Keratinocyte (primary cell): Measurements from ENCODE around the gene THSD7B. TPM values are rescaled to one million over a fixed set of nuclear protein-coding genes. Genes with fewer than 3 reads are reported as not detected.

Source experiments
- DNase-seq: peaks from one replicate; pipeline ENCODE4 v3.0.0-alpha.2; 2011; ENCODE audit warnings: low read depth, missing footprints, low spot score
- FAIRE-seq: peaks from 2 replicates; lab custom pipeline; 2011; peaks lifted over from hg19 to GRCh38; lab: Jason Lieb, UNC
- H2AFZ ChIP-seq: 2 replicates; pipeline ENCODE4 v1.6.0; 2012; ENCODE audit warnings: low read length, control low read depth, inconsistent platforms; ENCODE audit not compliant: control insufficient read depth
- H3K27ac ChIP-seq: 2 replicates; pipeline ENCODE4 v1.5.1; 2011; ENCODE audit warnings: low read length; ENCODE audit not compliant: control insufficient read depth, insufficient read depth
- H3K27me3 ChIP-seq: 3 replicates; pipeline ENCODE4 v1.6.0; 2011; ENCODE audit warnings: low read length; ENCODE audit not compliant: control insufficient read depth, insufficient read depth; ENCODE audit errors: extremely low read depth
- H3K36me3 ChIP-seq, 2 experiments: 2 replicates in 1 of 2; 3 replicates in 1 of 2; pipeline ENCODE4 v1.5.1; 2011; ENCODE audit warnings: low read length in 2 of 2, mild to moderate bottlenecking in 1 of 2; ENCODE audit not compliant: control insufficient read depth in 2 of 2, insufficient read depth in 2 of 2; ENCODE audit errors: extremely low read depth in 1 of 2
- H3K4me1 ChIP-seq: 3 replicates; pipeline ENCODE4 v1.5.1; 2011; ENCODE audit warnings: low read length; ENCODE audit not compliant: control insufficient read depth, insufficient read depth; ENCODE audit errors: extremely low read depth
- H3K4me2 ChIP-seq: 3 replicates; pipeline ENCODE4 v1.6.0; 2011; ENCODE audit warnings: low read depth, low read length; ENCODE audit not compliant: control insufficient read depth, insufficient read depth; ENCODE audit errors: extremely low read depth
- H3K4me3 ChIP-seq, 3 experiments: fragments of 200-600 bp in 1 of 3; sonication (generic) in 1 of 3; 2 replicates in 2 of 3; 3 replicates in 1 of 3; pipeline ENCODE4 v1.5.1; 2011 to 2016; ENCODE audit warnings: low read length in 3 of 3, mild to moderate bottlenecking in 3 of 3, control low read depth in 2 of 3, inconsistent platforms in 1 of 3, low read depth in 1 of 3, mixed read lengths in 1 of 3, mixed run types in 1 of 3, moderate library complexity in 1 of 3; ENCODE audit not compliant: control insufficient read depth in 2 of 3, insufficient read depth in 2 of 3; ENCODE audit errors: extremely low read depth in 1 of 3
- H3K79me2 ChIP-seq: 2 replicates; pipeline ENCODE4 v1.6.0; 2012; ENCODE audit warnings: low read length; ENCODE audit not compliant: control insufficient read depth, insufficient read depth
- H3K9ac ChIP-seq: 3 replicates; pipeline ENCODE4 v1.6.0; 2011; ENCODE audit warnings: low read length; ENCODE audit not compliant: control insufficient read depth, insufficient read depth; ENCODE audit errors: extremely low read depth
- H3K9me1 ChIP-seq: 3 replicates; pipeline ENCODE4 v1.6.0; 2011; ENCODE audit warnings: low read length; ENCODE audit not compliant: control insufficient read depth, insufficient read depth; ENCODE audit errors: extremely low read depth
- H3K9me3 ChIP-seq: 2 replicates; pipeline ENCODE4 v1.5.1; 2012; ENCODE audit warnings: low read depth, low read length; ENCODE audit not compliant: control insufficient read depth
- H4K20me1 ChIP-seq: 3 replicates; pipeline ENCODE4 v1.6.0; 2011; ENCODE audit warnings: low read length; ENCODE audit not compliant: control insufficient read depth, insufficient read depth; ENCODE audit errors: extremely low read depth
- EZH2 ChIP-seq: IDR thresholded peaks from one replicate; pipeline ENCODE4 v1.6.1; 2012; ENCODE audit warnings: inconsistent platforms, mild to moderate bottlenecking, low read length, moderate library complexity
- dilution Hi-C: fragments of 300-500 bp; cut with MboI; formaldehyde crosslinking; loops from one replicate; pipeline ENCODE4 v1.7.0; 2020; ENCODE audit warnings: low sequenced_read_pairs; ENCODE audit not compliant: extremely low pct_ligation_motif_present
- polyA plus RNA-seq, 5 experiments: library from polyadenylated mRNA; depleted of rRNA in 3 of 5; stranded (reverse) in 3 of 5; stranded (forward) in 1 of 5; unstranded in 1 of 5; fragments of >200 nt; gene quantifications; 1 replicate in 1 of 5; 2 replicates in 3 of 5; 3 replicates in 1 of 5; pipeline versions ENCODE4 v1.2.1 to v1.2.3, GENCODE V29; 2011 to 2012; ENCODE audit warnings: missing spikeins in 2 of 5, low read depth in 1 of 5, low replicate concordance in 1 of 5
- TF ChIP-seq, protein P1 (sequence below), 3 experiments: IDR thresholded peaks in 1 of 3; conservative IDR thresholded peaks in 1 of 3; optimal IDR thresholded peaks in 1 of 3; 2 replicates in 2 of 3; 3 replicates in 1 of 3; pipeline versions ENCODE3 to v1.5.1; 2011; ENCODE audit warnings: low read length in 3 of 3, mild to moderate bottlenecking in 3 of 3, moderate library complexity in 2 of 3, control low read depth in 1 of 3, inconsistent platforms in 1 of 3; ENCODE audit not compliant: insufficient read depth in 2 of 3; ENCODE audit errors: extremely low read depth in 1 of 3

THSD7B gene
- polyA plus RNA-seq, 1 donor (not counting 4 experiments of a cell fraction or from before 2014, with no cell fraction given): 0.04 TPM

DNA sequence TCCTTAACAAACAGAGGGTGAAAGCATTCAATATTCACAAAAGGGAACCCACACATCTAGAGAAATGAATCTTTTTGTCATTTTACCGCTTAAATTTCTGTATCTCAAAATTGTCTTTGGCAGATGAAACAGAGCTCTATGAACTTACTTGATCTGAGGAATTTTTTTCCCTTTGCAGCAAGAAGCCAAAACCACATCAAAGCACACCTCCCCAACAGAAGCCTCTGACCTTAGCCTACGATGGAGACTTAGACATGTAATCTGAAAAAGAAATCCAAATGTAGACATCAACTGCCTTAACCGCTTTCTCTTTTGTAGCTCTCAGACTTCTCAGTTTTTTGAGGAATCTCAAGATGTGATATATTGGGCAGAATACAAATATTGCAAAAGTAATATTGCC, 911.0 kb downstream of the THSD7B start:
- no peak for FAIRE-seq
- no peak for DNase-seq
- H3K79me2 ChIP-seq: no peaks in the 10 kb centered on the region
- no peak overlapping the region for H3K9ac ChIP-seq
- H3K4me3 ChIP-seq: no peak overlapping the region
- H3K4me1 ChIP-seq: no peaks in the 10 kb centered on the region
- H3K27me3 ChIP-seq: no peaks in the 10 kb centered on the region
- H3K9me3 ChIP-seq: no peaks in the 10 kb centered on the region
- H2AFZ ChIP-seq: no peak overlapping the region
- TF ChIP-seq EZH2: no peak
- TF ChIP-seq, protein P1, sequence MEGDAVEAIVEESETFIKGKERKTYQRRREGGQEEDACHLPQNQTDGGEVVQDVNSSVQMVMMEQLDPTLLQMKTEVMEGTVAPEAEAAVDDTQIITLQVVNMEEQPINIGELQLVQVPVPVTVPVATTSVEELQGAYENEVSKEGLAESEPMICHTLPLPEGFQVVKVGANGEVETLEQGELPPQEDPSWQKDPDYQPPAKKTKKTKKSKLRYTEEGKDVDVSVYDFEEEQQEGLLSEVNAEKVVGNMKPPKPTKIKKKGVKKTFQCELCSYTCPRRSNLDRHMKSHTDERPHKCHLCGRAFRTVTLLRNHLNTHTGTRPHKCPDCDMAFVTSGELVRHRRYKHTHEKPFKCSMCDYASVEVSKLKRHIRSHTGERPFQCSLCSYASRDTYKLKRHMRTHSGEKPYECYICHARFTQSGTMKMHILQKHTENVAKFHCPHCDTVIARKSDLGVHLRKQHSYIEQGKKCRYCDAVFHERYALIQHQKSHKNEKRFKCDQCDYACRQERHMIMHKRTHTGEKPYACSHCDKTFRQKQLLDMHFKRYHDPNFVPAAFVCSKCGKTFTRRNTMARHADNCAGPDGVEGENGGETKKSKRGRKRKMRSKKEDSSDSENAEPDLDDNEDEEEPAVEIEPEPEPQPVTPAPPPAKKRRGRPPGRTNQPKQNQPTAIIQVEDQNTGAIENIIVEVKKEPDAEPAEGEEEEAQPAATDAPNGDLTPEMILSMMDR (optimal IDR thresholded peaks at IDR 0.05 in 1 of 3, IDR thresholded peaks at IDR 0.05 in 1 of 3, conservative IDR thresholded peaks at IDR 0.05 in 1 of 3; ENCODE audit: extremely low read depth in 1 of 3, insufficient read depth in 2 of 3, low read length in 3 of 3): no peak
- dilution Hi-C loops: no loop called here
- no peaks in the 10 kb centered on the region for H3K9me1 ChIP-seq
- H3K27ac ChIP-seq: no peak overlapping the region
- H4K20me1 ChIP-seq: no peaks in the 10 kb centered on the region
- H3K4me2 ChIP-seq: no peak overlapping the region
- H3K36me3 ChIP-seq: no peaks in the 10 kb centered on the region

- no peak overlapping the region for H3K4me2 ChIP-seq
- H3K27ac ChIP-seq: no peak overlapping the region
- H4K20me1 ChIP-seq: no peaks in the 10 kb centered on the region
- FAIRE-seq: no peak
- H3K4me1 ChIP-seq: no peaks in the 10 kb centered on the region
- no peak overlapping the region for H3K9ac ChIP-seq
- no peak overlapping the region for H3K4me3 ChIP-seq
- no peak overlapping the region for H2AFZ ChIP-seq
- no peaks in the 10 kb centered on the region for H3K27me3 ChIP-seq
- H3K36me3 ChIP-seq: no peaks in the 10 kb centered on the region
- DNase-seq: no peak
- no peaks in the 10 kb centered on the region for H3K9me1 ChIP-seq
- dilution Hi-C loops: no loop called here
- H3K79me2 ChIP-seq: no peaks in the 10 kb centered on the region
- no peak for TF ChIP-seq EZH2
- TF ChIP-seq, protein P1 (optimal IDR thresholded peaks at IDR 0.05 in 1 of 3, IDR thresholded peaks at IDR 0.05 in 1 of 3, conservative IDR thresholded peaks at IDR 0.05 in 1 of 3; ENCODE audit: extremely low read depth in 1 of 3, insufficient read depth in 2 of 3, low read length in 3 of 3): peak in 1 of 3 experiments; percentile 7
- no peaks in the 10 kb centered on the region for H3K9me3 ChIP-seq
These were observed 912.1 kb downstream of the THSD7B start for GRCh38 chr2:137677466-137677865.
